ENCODE results near the gene ASTN1. TPM values are rescaled to one million over a fixed set of nuclear protein-coding genes. Genes with fewer than 3 reads are reported as not detected.

The ASTN1 gene
- total RNA-seq, 1 experiment from 2014 or later: not detected

GRCh38 chr1:177023249-177023648, 141.3 kb downstream of the ASTN1 start:
- H3K36me3 ChIP-seq (ENCODE audit: low read depth, low read length): no peaks in the 10 kb centered on the region
- H2AFZ ChIP-seq (ENCODE audit: low read length): no peak overlapping the region
- H3K4me1 ChIP-seq (ENCODE audit: insufficient read depth, low read length): no peaks in the 10 kb centered on the region
- no peaks in the 10 kb centered on the region for H3K9me3 ChIP-seq (ENCODE audit: low read length)
- no peak overlapping the region for H3K4me3 ChIP-seq (ENCODE audit: low read length)
- H3K27me3 ChIP-seq (ENCODE audit: low read length): no peaks in the 10 kb centered on the region
- no peaks in the 10 kb centered on the region for H4K20me1 ChIP-seq (ENCODE audit: low read length)
- ChIA-PET CTCF (no interaction called here), POLR2A (ENCODE audit: unreplicated experiment) (no interaction called here)
- H3F3A ChIP-seq (ENCODE audit: low read length, unreplicated experiment): no peaks in the 10 kb centered on the region
- BruUV-seq (replicated peaks): no TSS peak
- no peak overlapping the region for H3K27ac ChIP-seq (ENCODE audit: low read length)
- no peaks in the 10 kb centered on the region for H3K9me2 ChIP-seq (replicated peaks; ENCODE audit: low read length)
- TF ChIP-seq CTCF (conservative IDR thresholded peaks at IDR 0.05; ENCODE audit: low read depth, low read length) (no peak), EZH2 (IDR thresholded peaks at IDR 0.05; ENCODE audit: low read length, unreplicated experiment) (no peak), EZH2phosphoT487 (IDR thresholded peaks at IDR 0.05; ENCODE audit: borderline replicate concordance, low read length) (no peak)
- intact Hi-C loops (cut with micrococcal nuclease): no loop called here
- ATAC-seq: no peak
- DNase-seq: no peak
- no peak overlapping the region for H3K9ac ChIP-seq (ENCODE audit: low read length)
- no peak overlapping the region for H3K4me2 ChIP-seq (ENCODE audit: low read length)
- no peaks in the 10 kb centered on the region for H3K79me2 ChIP-seq (ENCODE audit: low read length)

GRCh38 chr1:177021687-177022086, 142.8 kb downstream of the ASTN1 start:
- Histone ChIP-seq H3K4me3 (ENCODE audit: low read length) (no peak overlapping the region), H3K4me2 (ENCODE audit: low read length) (no peak overlapping the region), H4K20me1 (ENCODE audit: low read length) (no peaks in the 10 kb centered on the region), H3K9me3 (ENCODE audit: low read length) (no peaks in the 10 kb centered on the region), H3F3A (ENCODE audit: low read length, unreplicated experiment) (no peaks in the 10 kb centered on the region), H3K27me3 (ENCODE audit: low read length) (no peaks in the 10 kb centered on the region), H3K27ac (ENCODE audit: low read length) (no peak overlapping the region), H3K9ac (ENCODE audit: low read length) (no peak overlapping the region), H2AFZ (ENCODE audit: low read length) (no peak overlapping the region), H3K9me2 (replicated peaks; ENCODE audit: low read length) (no peaks in the 10 kb centered on the region), H3K36me3 (ENCODE audit: low read depth, low read length) (no peaks in the 10 kb centered on the region), H3K4me1 (ENCODE audit: insufficient read depth, low read length) (no peaks in the 10 kb centered on the region), H3K79me2 (ENCODE audit: low read length) (no peaks in the 10 kb centered on the region)
- no TSS peak for BruUV-seq (replicated peaks)
- ChIA-PET POLR2A (ENCODE audit: unreplicated experiment) (no interaction called here), CTCF (no interaction called here)
- no peak for TF ChIP-seq EZH2phosphoT487 (IDR thresholded peaks at IDR 0.05; ENCODE audit: borderline replicate concordance, low read length)
- no peak for TF ChIP-seq CTCF (conservative IDR thresholded peaks at IDR 0.05; ENCODE audit: low read depth, low read length)
- no peak for TF ChIP-seq EZH2 (IDR thresholded peaks at IDR 0.05; ENCODE audit: low read length, unreplicated experiment)
- intact Hi-C loops (cut with micrococcal nuclease): no loop called here
- DNase-seq (no peak), ATAC-seq (no peak)

- TF ChIP-seq CTCF (conservative IDR thresholded peaks at IDR 0.05; ENCODE audit: low read depth, low read length) (no peak), EZH2 (IDR thresholded peaks at IDR 0.05; ENCODE audit: low read length, unreplicated experiment) (no peak), EZH2phosphoT487 (IDR thresholded peaks at IDR 0.05; ENCODE audit: borderline replicate concordance, low read length) (no peak)
- Histone ChIP-seq H3F3A (ENCODE audit: low read length, unreplicated experiment) (no peaks in the 10 kb centered on the region), H3K9me3 (ENCODE audit: low read length) (no peaks in the 10 kb centered on the region), H3K9me2 (replicated peaks; ENCODE audit: low read length) (no peaks in the 10 kb centered on the region), H3K27ac (ENCODE audit: low read length) (no peak overlapping the region), H3K4me1 (ENCODE audit: insufficient read depth, low read length) (no peaks in the 10 kb centered on the region), H3K27me3 (ENCODE audit: low read length) (no peaks in the 10 kb centered on the region), H4K20me1 (ENCODE audit: low read length) (no peaks in the 10 kb centered on the region), H2AFZ (ENCODE audit: low read length) (no peak overlapping the region), H3K9ac (ENCODE audit: low read length) (no peak overlapping the region), H3K36me3 (ENCODE audit: low read depth, low read length) (no peaks in the 10 kb centered on the region), H3K79me2 (ENCODE audit: low read length) (no peaks in the 10 kb centered on the region), H3K4me2 (ENCODE audit: low read length) (no peak overlapping the region), H3K4me3 (ENCODE audit: low read length) (no peak overlapping the region)
- ChIA-PET CTCF (no interaction called here), POLR2A (ENCODE audit: unreplicated experiment) (no interaction called here)
- intact Hi-C loops (cut with micrococcal nuclease): no loop called here
- no TSS peak for BruUV-seq (replicated peaks)
- ATAC-seq (no peak), DNase-seq (no peak)
Measured at GRCh38 chr1:177020851-177021589, 143.5 kb downstream of the ASTN1 start.
